ENCODE measurements around the gene DRD2.

GRCh38 chr11:113448316-113448677 lies 26.9 kb downstream of the DRD2 start:
- TF ChIP-seq POLR2AphosphoS5 (IDR thresholded peaks at IDR 0.05), result no peak
- TF ChIP-seq CTCF (IDR thresholded peaks at IDR 0.05), result no peak
- no peak for TF ChIP-seq POLR2A (IDR thresholded peaks at IDR 0.05; ENCODE audit: low read depth)
- no peak for TF ChIP-seq EP300 (IDR thresholded peaks at IDR 0.05)

Data from esophagus muscularis mucosa (tissue), 4 donors.